K562 (cell line): ENCODE measurements around the gene HMBS. TPM values are rescaled to one million over a fixed set of nuclear protein-coding genes. Genes with fewer than 3 reads are reported as not detected.

ENCODE experiments used
- ATF1 ChIP-seq, 2 experiments: fragments of 450-650 bp in 1 of 2; IDR thresholded peaks; 2 replicates each; pipeline ENCODE4 v1.6.1; 2016; ENCODE audit warnings: missing compliant biosample characterization in 1 of 2, missing genetic modification characterization in 1 of 2
- CEBPZ ChIP-seq: fragments of 150-350 bp; IDR thresholded peaks from 2 replicates; pipeline ENCODE4 v1.6.1; 2014; ENCODE audit warnings: low read depth, mild to moderate bottlenecking, low read length, borderline replicate concordance
- CREM ChIP-seq: IDR thresholded peaks from 2 replicates; pipeline ENCODE4 v1.6.1; 2014; ENCODE audit warnings: antibody characterized with exemption, low read depth
- ETV1 ChIP-seq: fragments of 450-650 bp; conservative IDR thresholded peaks from 2 replicates; pipeline ENCODE4 v1.6.1; 2016; ENCODE audit warnings: missing genetic modification characterization, control low read depth, low read depth, missing compliant biosample characterization
- EWSR1 ChIP-seq: fragments of 450-650 bp; IDR thresholded peaks from 2 replicates; pipeline ENCODE4 v1.6.1; 2018; ENCODE audit warnings: borderline replicate concordance, mild to moderate bottlenecking, low read depth, moderate library complexity; ENCODE audit not compliant: partially characterized antibody
- HDAC1 ChIP-seq, 2 experiments: fragments of 450-650 bp; IDR thresholded peaks; 2 replicates each; pipeline ENCODE4 v1.6.1; 2016 to 2017; ENCODE audit warnings: inconsistent platforms in 1 of 2, mild to moderate bottlenecking in 1 of 2, moderate library complexity in 1 of 2
- HDAC6 ChIP-seq: IDR thresholded peaks from 2 replicates; pipeline ENCODE4 v1.6.1; 2012; ENCODE audit warnings: low read depth, mild to moderate bottlenecking, control low read depth, inconsistent platforms, low read length, moderate library complexity
- HNRNPK ChIP-seq: fragments of 200-400 bp; formaldehyde crosslinking; IDR thresholded peaks from one replicate; pipeline ENCODE4 v1.6.1; 2018; ENCODE audit warnings: mild to moderate bottlenecking, low read depth, low read length; ENCODE audit not compliant: poor library complexity, severe bottlenecking
- MAZ ChIP-seq, 2 experiments: fragments of 450-650 bp in 1 of 2; sonication (generic) in 1 of 2; formaldehyde crosslinking; IDR thresholded peaks in 1 of 2; conservative IDR thresholded peaks in 1 of 2; 2 replicates each; pipeline versions ENCODE4 v1.4.0 to v1.5.0; 2020; ENCODE audit warnings: mild to moderate bottlenecking in 1 of 2, missing genetic modification reagents in 1 of 2
- PRDM10 ChIP-seq: fragments of 450-650 bp; IDR thresholded peaks from 2 replicates; pipeline ENCODE4 v1.6.1; 2018; ENCODE audit not compliant: partially characterized antibody
- PTRF ChIP-seq: fragments of 450-650 bp; IDR thresholded peaks from 2 replicates; pipeline ENCODE4 v1.6.1; 2016; ENCODE audit warnings: mild to moderate bottlenecking, missing genetic modification characterization, missing compliant biosample characterization
- SMAD3 ChIP-seq: fragments of 450-650 bp; formaldehyde crosslinking; conservative IDR thresholded peaks from 2 replicates; pipeline ENCODE4 v1.4.0; 2020; ENCODE audit warnings: mild to moderate bottlenecking
- SRSF9 ChIP-seq: fragments of 200-400 bp; formaldehyde crosslinking; IDR thresholded peaks from 2 replicates; pipeline ENCODE4 v1.6.1; 2017; ENCODE audit warnings: low read depth, low read length, borderline replicate concordance
- TCF3 ChIP-seq: sonication (generic); formaldehyde crosslinking; IDR thresholded peaks from 2 replicates; pipeline ENCODE4 v1.4.0; 2020; ENCODE audit warnings: mild to moderate bottlenecking, missing genetic modification reagents
- ZBTB33 ChIP-seq: sonication (generic); formaldehyde crosslinking; IDR thresholded peaks from 2 replicates; pipeline ENCODE4 v1.8.1; 2023; ENCODE audit warnings: mild to moderate bottlenecking, missing genetic modification reagents
- ZNF316 ChIP-seq: fragments of 450-650 bp; IDR thresholded peaks from 2 replicates; pipeline ENCODE4 v1.6.1; 2016
- ZNF696 ChIP-seq: fragments of 250-450 bp; sonication (Bioruptor Pico); conservative IDR thresholded peaks from 2 replicates; pipeline ENCODE4 v1.4.0; 2020; ENCODE audit warnings: mild to moderate bottlenecking, moderate library complexity
- polyA plus RNA-seq, 8 experiments: library from polyadenylated mRNA; depleted of rRNA in 4 of 8; stranded (reverse) in 5 of 8; unstranded in 3 of 8; fragments of >200 nt; fragmentation: Nextera tagmentation in 2 of 8; fragmentation: Illumina TruSeq in 1 of 8; extraction: Ambion mirVana in 2 of 8; extraction: Trizol in 1 of 8; gene quantifications; 2 replicates each; pipeline versions ENCODE4 v1.2.1 to v1.2.3, GENCODE V29; 2011 to 2014; ENCODE audit warnings: inconsistent platforms in 1 of 8, missing spikeins in 1 of 8
- total RNA-seq, 7 experiments: library from RNA; depleted of rRNA in 6 of 7; stranded (reverse); fragments of >200 nt in 6 of 7; fragmentation: Illumina TruSeq in 2 of 7; extraction: Trizol in 2 of 7; gene quantifications; 2 replicates each; pipeline versions ENCODE4 v1.2.1 to v1.2.3, GENCODE V29; 2011 to 2021; ENCODE audit warnings: low replicate concordance in 1 of 7

The HMBS gene
- total and polyA plus RNA-seq, 9 of the 15 experiments (the other 6 are each of a cell fraction or from before 2014, with no cell fraction given), result 56.9 to 385 (median 286) TPM

GRCh38 chr11:119101759-119102423 is 17.2 kb downstream of the HMBS start, which contains the start of gene DPAGT1 (continued):
- no peak for TF ChIP-seq CEBPZ
- TF ChIP-seq CREM, result peak; percentile 88
- TF ChIP-seq TCF3 (CRISPR knock-in tag), result no peak
- TF ChIP-seq ETV1 (tag), result peak; percentile 85
- TF ChIP-seq ZNF316, result no peak
- no peak for TF ChIP-seq HNRNPK
- TF ChIP-seq HDAC6, result no peak
- TF ChIP-seq ATF1 (CRISPR knock-in tag; IDR thresholded peaks at IDR 0.05), result no peak
- TF ChIP-seq ATF1 (tag; IDR thresholded peaks at IDR 0.05), result peak; percentile 96
- TF ChIP-seq ZNF696 (CRISPR knock-in tag), result no peak
- TF ChIP-seq SRSF9, result no peak
- 0 out of 2 replicates have a peak, but pooled peaks have one; percentile 37 for TF ChIP-seq ZBTB33 (CRISPR knock-in tag)
- TF ChIP-seq EWSR1, result no peak
- peak; percentile 80 for TF ChIP-seq SMAD3 (CRISPR knock-in tag)
- peak; percentile 79 for TF ChIP-seq PRDM10
- 0 out of 2 replicates have a peak, but pooled peaks have one; percentile 39 for TF ChIP-seq PTRF (tag)
- TF ChIP-seq MAZ (CRISPR knock-in tag; conservative IDR thresholded peaks at IDR 0.05 in 1 of 2, IDR thresholded peaks at IDR 0.05 in 1 of 2), result peak; percentile 28 to 52; a peak in 2 of 4 replicates
- peak in 1 of 2 experiments; percentile 95; a peak in 2 of 4 replicates for TF ChIP-seq HDAC1 (IDR thresholded peaks at IDR 0.05)
